ENCODE data around the gene DOC2B.

- TF ChIP-seq EZH2phosphoT487 (IDR thresholded peaks at IDR 0.05; ENCODE audit: low read depth): no peak
- TF ChIP-seq, protein P1, sequence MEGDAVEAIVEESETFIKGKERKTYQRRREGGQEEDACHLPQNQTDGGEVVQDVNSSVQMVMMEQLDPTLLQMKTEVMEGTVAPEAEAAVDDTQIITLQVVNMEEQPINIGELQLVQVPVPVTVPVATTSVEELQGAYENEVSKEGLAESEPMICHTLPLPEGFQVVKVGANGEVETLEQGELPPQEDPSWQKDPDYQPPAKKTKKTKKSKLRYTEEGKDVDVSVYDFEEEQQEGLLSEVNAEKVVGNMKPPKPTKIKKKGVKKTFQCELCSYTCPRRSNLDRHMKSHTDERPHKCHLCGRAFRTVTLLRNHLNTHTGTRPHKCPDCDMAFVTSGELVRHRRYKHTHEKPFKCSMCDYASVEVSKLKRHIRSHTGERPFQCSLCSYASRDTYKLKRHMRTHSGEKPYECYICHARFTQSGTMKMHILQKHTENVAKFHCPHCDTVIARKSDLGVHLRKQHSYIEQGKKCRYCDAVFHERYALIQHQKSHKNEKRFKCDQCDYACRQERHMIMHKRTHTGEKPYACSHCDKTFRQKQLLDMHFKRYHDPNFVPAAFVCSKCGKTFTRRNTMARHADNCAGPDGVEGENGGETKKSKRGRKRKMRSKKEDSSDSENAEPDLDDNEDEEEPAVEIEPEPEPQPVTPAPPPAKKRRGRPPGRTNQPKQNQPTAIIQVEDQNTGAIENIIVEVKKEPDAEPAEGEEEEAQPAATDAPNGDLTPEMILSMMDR (IDR thresholded peaks at IDR 0.05; ENCODE audit: low read depth, low read length): no peak
Measured at GRCh38 chr17:151886-152859, 29.3 kb downstream of the DOC2B start.
